Superior temporal gyrus (tissue), 1 donor: ENCODE results near the gene HLA-DQB2.
"Not testable (repeated sequence)": the region's sequence is repeated elsewhere in the genome, so short reads cannot be mapped to it uniquely, and the experiment has no call there.

ENCODE experiments used
- DNase-seq: peaks from one replicate; pipeline ENCODE4 v3.0.0-alpha.2; 2016; ENCODE audit errors: extremely low spot score

HLA-DQB2 gene

DNA sequence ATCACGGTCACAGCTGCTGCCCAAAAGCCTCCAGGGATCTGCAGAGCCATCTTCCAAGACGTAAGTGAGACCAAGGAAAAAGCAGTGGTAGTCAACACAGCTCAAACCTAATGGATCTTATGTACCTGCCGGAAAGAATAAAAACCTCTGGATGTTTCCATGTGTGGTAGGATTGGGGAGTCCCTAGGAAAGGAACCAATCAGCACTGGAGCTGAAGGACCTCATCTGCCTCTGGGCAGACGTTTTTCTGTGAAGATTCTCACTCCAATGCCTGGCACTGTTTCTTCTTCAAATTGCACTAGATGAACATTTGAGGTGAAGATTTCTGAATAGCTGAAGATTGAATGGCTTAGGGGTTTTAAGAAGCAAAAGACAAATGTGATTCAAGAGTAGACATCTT lies at the start of gene HLA-DQB2:
TSS of gene HLA-DQB2 (minus strand) at position 112 of the 400 bp plus-strand sequence. CDS start at position 50, 62 bp downstream.
- no peak for DNase-seq

DNA sequence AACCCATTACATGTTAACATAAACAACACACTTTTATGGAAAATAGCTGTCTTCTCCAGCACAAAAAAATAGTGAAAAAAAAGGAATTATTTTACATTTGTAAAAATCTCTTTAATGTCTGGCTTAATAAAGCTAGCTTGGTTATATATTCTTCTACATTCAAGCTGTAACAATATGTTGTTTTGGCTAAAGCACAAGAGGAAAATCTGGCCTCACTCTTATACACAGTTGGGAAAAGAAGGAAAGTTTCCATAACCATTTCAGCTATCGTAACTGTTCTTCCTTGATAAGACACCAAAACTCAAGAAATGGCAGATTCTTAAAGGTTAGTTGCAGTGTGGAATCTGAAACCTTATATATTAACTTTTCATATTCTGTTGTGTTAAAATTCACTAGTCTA lies 45.8 kb upstream of the HLA-DQB2 start:
- DNase-seq: no peak

DNA sequence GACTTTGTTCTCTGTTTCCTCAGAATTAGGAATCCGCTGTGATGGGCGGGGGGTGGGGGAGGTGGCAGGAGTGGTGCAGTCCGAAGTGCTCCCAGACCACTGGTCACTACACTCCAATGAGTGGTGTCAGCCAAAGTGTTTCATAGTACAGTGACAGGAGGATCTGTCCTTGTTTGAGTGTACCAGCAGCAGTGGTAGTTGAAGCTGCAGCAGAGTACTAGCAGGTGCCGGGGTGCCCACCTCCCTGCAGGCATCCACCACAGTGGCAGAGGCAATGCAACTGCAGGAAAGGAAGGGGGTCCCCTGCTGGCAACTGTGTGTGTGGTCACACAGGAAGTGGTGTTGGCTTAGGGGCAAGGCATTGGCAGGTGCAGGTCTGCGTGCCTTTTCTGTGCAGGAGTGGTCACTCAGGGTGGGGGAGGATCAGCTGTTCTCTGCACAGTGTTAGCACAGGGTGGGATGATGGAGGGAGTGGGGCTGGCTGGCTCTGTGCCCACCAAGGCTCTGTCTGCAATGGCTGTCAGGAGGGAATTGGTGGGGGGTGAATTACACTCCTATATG lies 43.8 kb upstream of the HLA-DQB2 start:
- DNase-seq: no peak

DNA sequence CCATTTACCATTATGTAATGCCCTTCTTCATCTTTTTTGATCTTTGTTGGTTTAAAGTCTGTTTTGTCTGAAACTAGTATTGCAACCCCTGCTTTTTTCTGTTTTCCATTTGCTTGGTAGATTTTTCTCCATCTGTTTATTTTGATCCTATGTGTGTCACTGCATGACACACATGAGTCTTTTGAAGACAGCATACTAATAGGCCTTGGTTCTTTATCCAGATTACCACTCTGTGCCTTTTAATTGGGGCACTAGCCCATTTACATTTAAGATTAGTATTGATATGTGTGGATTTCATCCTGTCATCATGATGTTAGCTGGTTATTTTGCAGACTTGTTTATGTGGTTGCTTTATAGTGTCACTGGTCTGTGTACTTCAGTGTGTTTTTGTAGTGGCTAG lies 42.1 kb upstream of the HLA-DQB2 start:
- DNase-seq: not testable (repeated sequence)

DNA sequence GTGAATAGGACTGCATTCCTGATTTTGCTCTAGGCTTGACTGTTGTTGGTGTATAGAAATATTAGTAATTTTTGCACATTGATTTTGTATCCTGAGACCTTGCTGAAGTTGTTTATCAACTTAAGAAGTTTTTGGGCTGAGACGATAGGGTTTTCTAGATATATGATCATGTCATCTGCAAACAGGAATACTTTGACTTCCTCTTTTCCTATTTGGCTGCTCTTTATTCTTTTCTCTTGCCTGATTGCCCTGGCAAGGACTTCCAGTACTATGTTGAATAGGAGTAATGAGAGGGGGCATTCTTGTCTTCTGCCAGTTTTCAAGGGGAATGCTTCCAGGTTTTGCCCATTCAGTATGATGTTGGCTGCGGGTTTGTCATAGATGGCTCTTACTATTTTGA lies 40.1 kb upstream of the HLA-DQB2 start:
- DNase-seq: no peak

DNA sequence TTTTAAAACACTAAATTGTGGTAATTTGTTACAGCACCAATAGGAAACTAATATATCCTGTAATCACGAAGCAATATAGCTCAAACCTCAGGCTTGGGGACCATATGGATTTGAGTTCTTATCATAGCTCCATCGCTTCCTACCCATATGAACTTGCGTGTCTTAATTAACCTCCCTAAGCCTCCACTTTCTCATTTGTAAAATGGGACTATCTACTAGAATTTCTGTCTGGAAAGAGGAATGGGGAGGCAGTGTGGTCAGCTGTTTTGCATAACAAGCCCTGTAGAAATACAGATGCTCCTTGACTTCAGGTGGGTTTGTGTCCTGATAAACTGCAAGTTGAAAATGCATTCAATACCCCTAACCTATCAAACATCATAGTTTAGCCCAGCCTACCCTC lies 36.4 kb upstream of the HLA-DQB2 start:
- no peak for DNase-seq

DNA sequence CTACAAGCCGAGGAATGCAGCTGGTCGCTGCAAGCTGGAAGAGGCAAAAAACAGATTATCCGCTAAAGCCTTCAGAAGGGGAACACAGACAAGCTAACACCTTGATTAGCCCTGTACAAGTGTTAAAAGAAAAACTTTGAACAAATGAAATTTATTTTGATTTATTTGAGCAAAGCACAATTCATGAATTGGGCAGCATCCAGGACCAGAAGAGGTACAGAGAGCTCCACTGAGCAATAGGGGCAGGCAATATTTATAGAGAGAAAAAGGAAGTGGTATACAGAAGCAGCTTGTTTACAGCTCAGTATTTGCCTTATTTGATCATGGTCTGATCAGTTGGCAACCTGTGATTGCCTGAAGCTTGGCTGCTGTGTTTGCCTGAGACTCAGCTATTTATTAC lies 35.8 kb upstream of the HLA-DQB2 start:
- no peak for DNase-seq

DNA sequence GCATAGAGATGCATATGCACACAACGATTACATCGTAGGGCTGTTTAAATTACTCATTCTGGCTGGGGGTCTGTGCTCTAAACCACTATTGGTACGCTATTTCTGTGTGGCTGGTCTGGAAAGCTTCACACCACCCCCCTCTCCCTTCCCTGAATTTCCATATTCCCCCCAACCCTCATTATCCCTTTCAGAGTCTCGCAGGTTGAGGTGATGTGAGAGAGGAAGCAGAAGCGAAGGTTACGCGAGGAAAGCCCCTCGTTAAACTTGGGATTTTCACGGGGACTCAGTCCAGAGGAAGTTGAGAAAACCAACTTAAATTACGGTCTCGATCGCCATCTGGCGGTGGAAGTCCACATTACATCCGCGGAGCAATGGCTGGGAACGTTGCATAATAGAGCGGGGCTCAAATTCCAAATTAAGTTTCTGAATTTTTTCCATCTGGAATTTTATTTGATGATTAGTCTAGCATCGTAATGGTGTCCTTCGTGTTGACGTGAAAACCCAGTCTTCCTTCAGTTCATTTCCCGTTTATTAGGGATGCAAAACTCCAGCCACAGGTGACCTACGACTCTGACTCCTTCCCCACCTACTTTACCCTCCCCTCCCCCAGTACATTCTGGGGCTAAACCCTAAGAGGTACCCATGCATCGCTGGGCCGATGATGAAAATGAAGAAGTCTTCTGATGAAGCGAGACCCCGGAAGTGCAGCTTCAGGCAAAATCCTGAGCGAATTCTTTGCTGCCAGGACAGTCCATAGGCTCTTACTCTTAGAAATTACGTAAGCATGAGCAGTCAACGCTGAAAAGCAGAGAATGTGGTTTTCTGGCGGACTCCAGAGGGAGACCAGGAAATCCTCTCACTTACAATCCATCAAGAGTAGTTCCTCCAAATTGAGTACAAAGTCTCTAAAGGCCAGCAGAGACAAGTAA lies 33.8 kb upstream of the HLA-DQB2 start:
- peak; percentile 91 for DNase-seq

DNA sequence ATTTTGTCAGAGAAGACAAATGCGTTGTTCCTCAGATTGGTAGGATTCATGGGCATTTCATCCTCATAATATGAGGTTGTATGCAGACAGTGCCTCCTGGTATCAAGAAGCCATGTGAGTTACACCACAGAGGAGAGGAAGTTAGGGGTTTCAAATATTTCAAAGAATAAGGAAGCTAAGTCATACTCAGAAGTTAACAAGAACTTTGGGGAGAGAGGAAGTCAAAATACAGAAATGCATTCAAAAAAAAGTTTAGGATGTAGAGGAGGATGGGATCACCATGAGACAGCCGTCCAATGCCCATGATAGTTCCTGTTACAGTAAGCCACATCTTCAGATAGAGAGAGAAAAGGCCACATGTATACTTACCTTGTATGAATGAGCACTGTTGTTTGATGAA lies 31.2 kb upstream of the HLA-DQB2 start:
- DNase-seq: no peak

DNA sequence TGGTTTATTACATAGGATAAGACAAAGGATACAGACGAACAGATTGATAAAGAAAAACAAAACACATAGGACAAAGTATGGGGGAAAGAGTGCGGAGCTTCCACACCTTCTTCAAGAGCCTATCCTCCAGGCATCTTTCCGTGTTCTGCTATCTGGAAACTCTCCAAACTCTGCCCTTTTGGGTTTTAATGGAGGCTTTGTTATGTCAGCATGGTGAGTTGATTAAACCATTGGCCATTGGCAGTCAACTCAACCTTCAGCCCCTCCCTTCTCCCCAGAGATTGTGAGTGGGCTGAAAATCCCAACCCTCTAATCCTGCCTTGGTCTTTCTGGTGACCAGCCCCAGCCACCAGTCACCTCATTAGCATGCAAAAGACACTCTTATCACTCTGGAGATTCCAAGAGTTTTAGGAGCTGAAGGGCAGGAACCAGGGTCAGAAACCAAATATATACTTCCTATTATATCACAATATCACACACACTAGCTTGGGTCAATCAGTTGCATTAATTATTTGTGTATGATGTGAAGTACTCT lies 29.6 kb upstream of the HLA-DQB2 start:
- DNase-seq: no peak

DNA sequence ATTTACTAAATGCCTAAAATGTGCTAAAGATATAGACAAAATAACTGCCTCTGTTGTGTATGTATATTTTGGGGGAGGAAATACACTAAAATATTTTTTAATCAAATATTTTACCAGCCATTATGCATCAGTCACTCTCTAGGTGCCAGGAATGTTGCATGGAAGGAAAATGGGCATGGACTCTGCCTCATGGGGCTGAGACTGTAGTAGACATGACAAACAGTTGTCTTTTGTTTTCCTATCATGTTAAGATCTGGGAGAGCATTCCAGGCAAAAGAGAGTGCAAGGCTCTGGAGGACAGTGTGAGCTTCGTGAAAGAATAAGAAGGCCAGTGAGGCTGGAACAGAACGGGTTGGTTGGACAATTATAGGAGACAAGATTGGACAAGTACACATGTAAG lies 27.0 kb upstream of the HLA-DQB2 start:
- no peak for DNase-seq

DNA sequence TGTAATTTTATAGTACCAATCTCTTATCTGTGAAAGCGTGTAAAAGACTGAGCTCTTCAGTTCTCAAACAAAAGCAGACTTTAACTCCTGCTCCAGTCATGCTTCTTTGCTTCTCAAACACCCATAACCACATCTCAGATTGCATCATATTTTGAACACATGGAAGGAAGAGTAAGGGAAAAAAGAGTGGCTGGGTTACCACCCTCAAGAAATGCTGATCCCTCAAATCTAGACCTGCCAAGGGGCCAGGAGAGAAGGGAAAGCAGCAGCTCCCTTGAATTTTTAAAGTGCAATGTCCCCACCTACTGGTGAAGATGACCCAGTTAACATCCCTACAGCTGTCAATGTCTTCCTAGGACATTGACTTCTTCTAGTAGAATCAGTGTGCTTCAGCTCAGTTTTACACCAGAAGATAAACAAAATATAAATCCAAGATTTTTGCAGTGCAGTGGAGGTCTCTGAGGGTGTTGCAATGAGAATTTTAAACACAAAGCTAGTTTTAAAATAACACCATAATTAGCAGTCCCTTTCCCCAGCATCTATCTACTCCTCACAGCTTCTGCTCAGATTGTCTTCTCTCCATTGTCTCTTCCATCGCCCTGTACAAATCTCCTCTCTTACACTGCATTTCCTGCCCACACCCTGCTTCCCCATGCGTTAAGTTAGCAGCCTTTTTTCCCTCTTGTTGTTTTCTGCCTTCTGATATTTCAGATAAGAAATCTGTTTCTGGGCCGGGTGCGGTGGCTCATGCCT lies 22.6 kb upstream of the HLA-DQB2 start:
- DNase-seq: peak; percentile 70

DNA sequence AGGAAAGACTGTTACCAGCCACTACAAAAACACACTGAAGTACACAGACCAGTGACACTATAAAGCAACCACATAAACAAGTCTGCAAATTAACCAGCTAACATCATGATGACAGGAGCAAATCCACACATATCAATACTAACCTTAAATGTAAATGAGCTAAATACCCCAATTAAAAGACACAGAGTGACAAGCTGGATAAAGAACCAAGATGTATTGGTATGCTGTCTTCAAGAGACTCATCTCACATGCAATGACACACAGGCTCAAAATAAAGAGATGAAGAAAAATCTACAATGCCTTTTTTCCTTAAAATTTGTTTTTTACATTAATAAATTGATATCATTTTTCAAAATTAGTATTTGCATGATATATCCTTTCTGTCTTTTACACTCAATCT lies 19.6 kb upstream of the HLA-DQB2 start:
- not testable (repeated sequence) for DNase-seq

DNA sequence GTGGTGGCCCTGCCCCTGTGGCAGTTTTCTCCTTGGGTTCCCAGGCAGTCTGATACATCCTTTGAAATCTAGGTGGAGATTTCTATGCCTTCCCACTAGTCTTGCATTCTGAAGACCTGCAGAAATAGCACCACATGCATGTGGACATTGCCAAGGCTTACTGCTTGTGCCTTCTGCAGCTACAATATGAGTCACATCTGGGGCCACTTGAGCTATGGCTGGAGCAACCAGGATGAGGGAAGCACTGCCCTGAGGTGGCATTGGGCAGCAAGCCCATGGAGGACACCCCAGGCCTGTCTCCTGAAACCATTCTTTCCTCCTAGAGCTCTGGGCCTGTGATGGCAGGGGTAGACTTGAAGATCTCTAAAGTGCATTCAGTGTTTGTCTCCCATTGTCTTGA lies 15.7 kb upstream of the HLA-DQB2 start:
- no peak for DNase-seq

DNA sequence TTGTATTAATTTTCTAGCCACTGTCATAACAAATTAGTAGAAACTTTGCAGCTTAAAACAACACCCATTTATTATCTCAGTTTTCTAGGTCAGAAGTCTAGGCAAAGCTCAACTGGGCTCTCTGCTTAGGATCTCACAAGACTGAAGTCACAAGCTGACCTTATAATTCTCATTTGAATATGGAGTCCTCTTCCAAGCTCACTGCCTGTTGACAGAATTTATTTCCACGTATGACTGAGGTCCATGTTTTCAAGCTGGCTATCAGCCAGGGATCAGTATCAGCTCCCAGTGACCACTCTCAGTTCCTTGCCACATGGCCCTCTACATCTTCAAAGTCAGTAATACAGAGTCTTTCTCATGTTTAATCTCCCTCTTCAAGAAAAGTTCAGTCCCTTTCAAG lies 11.7 kb upstream of the HLA-DQB2 start:
- no peak for DNase-seq

DNA sequence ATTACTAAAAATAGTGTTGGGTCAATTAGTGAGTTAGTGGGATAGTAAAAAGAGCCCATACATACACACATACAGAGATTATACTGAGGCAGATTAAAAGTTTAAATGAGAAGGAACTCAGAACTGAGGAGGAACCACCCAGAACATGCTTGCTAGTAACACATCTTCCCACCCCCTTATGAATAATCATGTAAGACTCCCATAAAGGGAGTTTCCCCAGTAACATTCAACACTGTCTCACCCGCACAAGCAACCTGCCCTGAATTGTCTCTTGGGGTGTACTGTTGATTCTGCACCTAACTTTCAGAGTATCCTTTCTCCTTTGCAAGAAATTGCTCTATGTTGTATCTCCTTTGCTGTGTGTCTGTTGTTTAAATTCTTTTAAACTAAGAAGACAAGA lies 11.1 kb upstream of the HLA-DQB2 start:
- no peak for DNase-seq

DNA sequence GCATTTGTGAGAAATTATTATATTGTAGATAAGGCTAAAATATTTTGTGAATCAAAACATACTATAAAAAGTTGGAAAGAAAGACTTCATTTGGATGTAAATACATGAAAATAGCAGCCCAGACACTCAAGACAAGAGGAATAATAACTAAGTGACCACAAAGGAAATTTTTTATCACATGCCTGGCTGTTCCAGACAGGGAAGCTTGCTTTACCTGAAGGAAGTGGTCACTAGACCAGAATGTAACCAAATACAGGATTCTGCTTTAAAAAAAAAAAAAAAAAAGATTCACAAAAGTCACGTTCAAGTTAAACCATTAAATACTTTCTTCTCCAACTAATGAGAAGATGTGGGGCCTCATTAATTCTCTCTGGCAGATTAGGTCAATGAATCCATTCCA lies 9.3 kb upstream of the HLA-DQB2 start:
- DNase-seq: no peak

DNA sequence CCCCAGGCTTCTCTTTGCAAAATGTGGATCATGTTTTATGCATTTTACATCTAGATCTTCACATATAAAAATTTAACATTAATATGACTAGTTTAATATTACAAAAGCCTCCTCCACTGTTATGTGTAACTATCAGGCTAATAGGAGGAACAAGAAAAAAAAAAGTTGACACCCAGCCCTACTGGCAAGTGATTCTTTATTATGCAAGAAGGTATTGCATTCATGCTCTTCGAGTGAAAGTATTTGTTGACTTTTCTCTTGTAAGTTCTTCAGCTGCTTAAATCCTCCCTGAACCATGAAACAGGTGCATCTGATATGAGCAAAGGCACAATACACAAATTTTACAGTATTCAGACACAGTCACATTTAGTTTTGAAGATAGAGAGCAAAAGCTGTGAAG lies 716 bp upstream of the HLA-DQB2 start:
- no peak for DNase-seq

DNA sequence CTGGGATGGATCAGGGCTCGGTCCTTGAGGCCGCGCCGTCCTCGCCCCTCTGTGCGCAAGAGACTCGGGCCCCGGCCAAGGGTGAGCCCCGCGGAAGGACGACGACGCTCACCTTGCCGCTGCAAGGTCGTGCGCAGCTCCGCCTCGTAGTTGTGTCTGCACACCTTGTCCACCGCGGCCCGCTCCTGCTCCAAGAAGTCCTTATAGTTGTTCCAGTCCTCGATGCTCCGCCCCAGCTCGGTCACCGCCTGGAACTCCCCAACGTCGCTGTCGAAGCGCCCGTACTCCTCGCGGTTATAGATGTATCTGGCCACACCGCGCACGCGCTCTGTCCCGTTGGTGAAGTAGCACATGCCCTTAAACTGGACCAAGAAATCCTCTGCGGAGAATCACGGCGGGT lies 1.8 kb downstream of the HLA-DQB2 start:
- DNase-seq: no peak

DNA sequence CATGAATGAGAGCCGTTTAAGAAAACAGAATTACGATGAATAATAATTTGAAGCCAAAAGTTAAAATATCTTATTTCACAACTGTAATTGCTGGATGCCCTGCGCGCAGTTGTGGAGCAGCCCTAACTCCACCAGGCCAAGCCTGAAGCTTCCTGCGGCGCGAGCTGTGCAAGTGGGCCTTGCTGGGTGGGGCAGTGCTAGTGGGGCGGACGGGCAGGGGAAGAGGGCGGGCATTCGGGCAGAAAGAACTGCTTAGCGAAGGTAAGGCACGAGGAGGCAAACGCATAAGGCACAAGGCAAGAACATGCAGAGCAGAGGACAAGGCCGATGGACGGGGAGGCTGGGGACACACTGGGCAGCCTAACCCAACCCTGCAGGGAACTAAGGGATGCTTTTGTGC lies 2.3 kb downstream of the HLA-DQB2 start:
- DNase-seq: no peak

DNA sequence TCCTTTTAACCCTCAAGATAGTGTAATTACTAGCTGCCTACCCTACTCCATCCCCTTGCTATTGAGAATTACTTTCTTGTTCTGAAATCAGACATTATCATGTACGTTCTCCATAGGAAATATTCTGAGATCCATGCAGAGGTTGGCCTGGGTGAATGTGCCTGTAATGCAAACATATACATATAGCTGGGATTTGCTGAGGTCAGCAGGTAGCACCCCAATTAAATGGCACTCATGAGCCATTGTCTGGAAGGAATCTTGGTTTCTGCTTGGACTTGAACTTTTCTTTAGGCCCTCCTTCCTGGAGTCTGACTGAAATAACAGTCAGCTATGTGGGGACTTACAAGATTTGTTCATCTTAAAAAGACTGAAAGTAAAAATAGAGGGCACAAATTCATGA lies 3.7 kb downstream of the HLA-DQB2 start:
- DNase-seq: no peak

DNA sequence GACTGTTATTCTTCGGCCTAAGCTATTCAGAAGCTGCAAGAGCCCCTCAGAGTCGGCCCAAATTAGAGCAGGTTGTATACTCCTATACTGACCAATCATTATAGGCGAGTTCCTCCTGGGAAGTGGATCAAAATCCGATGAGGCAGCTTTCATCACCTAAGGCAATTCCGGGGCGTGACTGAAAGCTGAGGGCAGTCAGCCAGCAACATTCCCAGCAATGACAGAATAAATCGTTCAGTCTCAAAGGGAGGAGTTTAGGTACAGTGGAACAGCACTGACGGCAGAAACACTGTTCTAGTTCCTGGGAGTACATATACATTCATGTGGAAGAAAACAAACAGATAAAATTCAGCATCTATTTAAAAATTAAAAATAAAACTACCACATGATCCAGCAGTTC lies 10.8 kb downstream of the HLA-DQB2 start:
- DNase-seq: no peak
